Neural cell (in vitro differentiated cells): Measurements from ENCODE around the gene RAD50.

Experiments used
- EP300 ChIP-seq: fragments of 450-650 bp; conservative IDR thresholded peaks from 2 replicates; pipeline ENCODE4 v1.6.1; 2014; ENCODE audit warnings: antibody characterized with exemption, mild to moderate bottlenecking, moderate library complexity; ENCODE audit not compliant: poor library complexity, severe bottlenecking
- EZH2 ChIP-seq: fragments of 200-600, 300-800 bp; shearing (Covaris generic), sonication (generic); IDR thresholded peaks from 2 replicates; pipeline ENCODE4 v1.6.1; 2014; ENCODE audit warnings: antibody characterized with exemption, low read length, borderline replicate concordance, mild to moderate bottlenecking; ENCODE audit not compliant: insufficient read depth, poor library complexity, severe bottlenecking
- MXI1 ChIP-seq: fragments of 450-650 bp; conservative IDR thresholded peaks from 2 replicates; pipeline ENCODE4 v1.6.1; 2014; ENCODE audit warnings: antibody characterized with exemption, mild to moderate bottlenecking; ENCODE audit not compliant: poor library complexity, severe bottlenecking
- POLR2AphosphoS5 ChIP-seq: IDR thresholded peaks from 2 replicates; pipeline ENCODE4 v1.6.1; 2012
- RAD21 ChIP-seq: fragments of 450-650 bp; conservative IDR thresholded peaks from 2 replicates; pipeline ENCODE4 v1.6.1; 2014; ENCODE audit warnings: antibody characterized with exemption, mild to moderate bottlenecking, moderate library complexity
- REST ChIP-seq: IDR thresholded peaks from 2 replicates; pipeline ENCODE4 v1.6.1; 2012; ENCODE audit warnings: borderline replicate concordance
- SMC3 ChIP-seq: fragments of 450-650 bp; conservative IDR thresholded peaks from 2 replicates; pipeline ENCODE4 v1.6.1; 2014; ENCODE audit warnings: antibody characterized with exemption, mild to moderate bottlenecking, moderate library complexity; ENCODE audit not compliant: poor library complexity
- TAF1 ChIP-seq: IDR thresholded peaks from 2 replicates; pipeline ENCODE4 v1.6.1; 2012; ENCODE audit warnings: low read depth
- TF ChIP-seq, protein P1 (sequence below): fragments of 450-650 bp; IDR thresholded peaks from 2 replicates; pipeline ENCODE4 v1.5.1; 2014; ENCODE audit warnings: antibody characterized with exemption, mild to moderate bottlenecking, moderate library complexity; ENCODE audit not compliant: poor library complexity, severe bottlenecking

GRCh38 chr5:132576123-132576522 is 19.3 kb downstream of the RAD50 start:
- TF ChIP-seq, protein P1, sequence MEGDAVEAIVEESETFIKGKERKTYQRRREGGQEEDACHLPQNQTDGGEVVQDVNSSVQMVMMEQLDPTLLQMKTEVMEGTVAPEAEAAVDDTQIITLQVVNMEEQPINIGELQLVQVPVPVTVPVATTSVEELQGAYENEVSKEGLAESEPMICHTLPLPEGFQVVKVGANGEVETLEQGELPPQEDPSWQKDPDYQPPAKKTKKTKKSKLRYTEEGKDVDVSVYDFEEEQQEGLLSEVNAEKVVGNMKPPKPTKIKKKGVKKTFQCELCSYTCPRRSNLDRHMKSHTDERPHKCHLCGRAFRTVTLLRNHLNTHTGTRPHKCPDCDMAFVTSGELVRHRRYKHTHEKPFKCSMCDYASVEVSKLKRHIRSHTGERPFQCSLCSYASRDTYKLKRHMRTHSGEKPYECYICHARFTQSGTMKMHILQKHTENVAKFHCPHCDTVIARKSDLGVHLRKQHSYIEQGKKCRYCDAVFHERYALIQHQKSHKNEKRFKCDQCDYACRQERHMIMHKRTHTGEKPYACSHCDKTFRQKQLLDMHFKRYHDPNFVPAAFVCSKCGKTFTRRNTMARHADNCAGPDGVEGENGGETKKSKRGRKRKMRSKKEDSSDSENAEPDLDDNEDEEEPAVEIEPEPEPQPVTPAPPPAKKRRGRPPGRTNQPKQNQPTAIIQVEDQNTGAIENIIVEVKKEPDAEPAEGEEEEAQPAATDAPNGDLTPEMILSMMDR: no peak
- TF ChIP-seq EZH2 (no peak), EP300 (no peak), POLR2AphosphoS5 (no peak), REST (no peak), SMC3 (no peak), TAF1 (no peak), RAD21 (no peak), MXI1 (no peak)
